ENCODE data around the gene CDH4. TPM values are rescaled to one million over a fixed set of nuclear protein-coding genes. Genes with fewer than 3 reads are reported as not detected.

Gene CDH4
- polyA plus RNA-seq, 1 experiment = 1.5 TPM

GRCh38 chr20:61777773-61778494, 525.9 kb downstream of the CDH4 start:
- no peaks in the 10 kb centered on the region for H3K27me3 ChIP-seq (ENCODE audit: control insufficient read depth, insufficient read depth, low read length)
- ChIA-PET POLR2A (no interaction called here), CTCF (no interaction called here)
- no peak for DNase-seq (ENCODE audit: low read depth)
- no peak overlapping the region for H3K4me3 ChIP-seq (ENCODE audit: low read depth, low read length)
- H3K36me3 ChIP-seq (ENCODE audit: control insufficient read depth, insufficient read depth, low read length) = no peaks in the 10 kb centered on the region
- no peak for TF ChIP-seq CTCF (IDR thresholded peaks at IDR 0.05; ENCODE audit: insufficient read depth, low read depth, low read length)

GRCh38 chr20:61778495-61778863, 526.4 kb downstream of the CDH4 start:
- no peaks in the 10 kb centered on the region for H3K27me3 ChIP-seq (ENCODE audit: control insufficient read depth, insufficient read depth, low read length)
- no peak for TF ChIP-seq CTCF (IDR thresholded peaks at IDR 0.05; ENCODE audit: insufficient read depth, low read depth, low read length)
- no peak for DNase-seq (ENCODE audit: low read depth)
- POLR2A ChIA-PET = no interaction called here
- CTCF ChIA-PET = no interaction called here
- H3K36me3 ChIP-seq (ENCODE audit: control insufficient read depth, insufficient read depth, low read length) = no peaks in the 10 kb centered on the region
- H3K4me3 ChIP-seq (ENCODE audit: low read depth, low read length) = no peak overlapping the region

GRCh38 chr20:61779176-61779965, 527.3 kb downstream of the CDH4 start:
- no peaks in the 10 kb centered on the region for H3K36me3 ChIP-seq (ENCODE audit: control insufficient read depth, insufficient read depth, low read length)
- ChIA-PET CTCF (no interaction called here), POLR2A (no interaction called here)
- H3K27me3 ChIP-seq (ENCODE audit: control insufficient read depth, insufficient read depth, low read length) = no peaks in the 10 kb centered on the region
- no peak for TF ChIP-seq CTCF (IDR thresholded peaks at IDR 0.05; ENCODE audit: insufficient read depth, low read depth, low read length)
- H3K4me3 ChIP-seq (ENCODE audit: low read depth, low read length) = no peak overlapping the region
- DNase-seq (ENCODE audit: low read depth) = no peak

- ChIA-PET CTCF (no interaction called here), POLR2A (no interaction called here)
- no peaks in the 10 kb centered on the region for H3K36me3 ChIP-seq (ENCODE audit: control insufficient read depth, insufficient read depth, low read length)
- H3K27me3 ChIP-seq (ENCODE audit: control insufficient read depth, insufficient read depth, low read length) = no peaks in the 10 kb centered on the region
- no peak for TF ChIP-seq CTCF (IDR thresholded peaks at IDR 0.05; ENCODE audit: insufficient read depth, low read depth, low read length)
- H3K4me3 ChIP-seq (ENCODE audit: low read depth, low read length) = no peak overlapping the region
- DNase-seq (ENCODE audit: low read depth) = no peak
These were observed 528.0 kb downstream of the CDH4 start for GRCh38 chr20:61780066-61780465.

GRCh38 chr20:61784801-61785566, 532.9 kb downstream of the CDH4 start:
- Histone ChIP-seq H3K36me3 (ENCODE audit: control insufficient read depth, insufficient read depth, low read length) (no peaks in the 10 kb centered on the region), H3K27me3 (ENCODE audit: control insufficient read depth, insufficient read depth, low read length) (no peaks in the 10 kb centered on the region), H3K4me3 (ENCODE audit: low read depth, low read length) (no peak overlapping the region)
- no peak for TF ChIP-seq CTCF (IDR thresholded peaks at IDR 0.05; ENCODE audit: insufficient read depth, low read depth, low read length)
- ChIA-PET POLR2A (no interaction called here), CTCF (no interaction called here)
- DNase-seq (ENCODE audit: low read depth) = no peak

Measured in BJ (cell line).